Transverse colon (tissue), 4 donors: Measurements from ENCODE around the gene SLC37A3. TPM values are rescaled to one million over a fixed set of nuclear protein-coding genes. Genes with fewer than 3 reads are reported as not detected.

Source experiments
- DNase-seq: peaks from one replicate; pipeline ENCODE4 v3.0.0-alpha.2; 2019
- H3K27ac ChIP-seq, 4 donors: fragments of 200-600 bp; sonication (generic); 2 replicates each; pipeline ENCODE4 v1.5.1; 2016 to 2018; ENCODE audit warnings: inconsistent platforms in 4 of 4
- H3K27me3 ChIP-seq: fragments of 200-600 bp; sonication (generic); 2 replicates; pipeline ENCODE4 v1.5.1; 2017; ENCODE audit warnings: inconsistent platforms
- H3K36me3 ChIP-seq, 4 donors: fragments of 200-600 bp; sonication (generic); 2 replicates each; pipeline ENCODE4 v1.5.1; 2017 to 2019; ENCODE audit warnings: inconsistent platforms in 4 of 4
- H3K4me1 ChIP-seq, 4 donors: fragments of 200-600 bp; sonication (generic); 2 replicates each; pipeline ENCODE4 v1.5.1; 2017 to 2020; ENCODE audit warnings: inconsistent platforms in 4 of 4
- H3K4me3 ChIP-seq, 4 donors: fragments of 200-600 bp; sonication (generic); 1 replicate in 1 of 4; 2 replicates in 3 of 4; pipeline versions ENCODE4 v1.5.1 to v1.6.1; 2017 to 2019; ENCODE audit warnings: inconsistent platforms in 4 of 4
- H3K9me3 ChIP-seq, 2 donors: fragments of 200-600 bp; sonication (generic); 2 replicates each; pipeline ENCODE4 v1.5.1; 2017 to 2019; ENCODE audit warnings: inconsistent platforms in 2 of 2
- CTCF ChIP-seq, 5 experiments: fragments of 200-600 bp in 3 of 5; fragments of 450-650 bp in 2 of 5; sonication (generic) in 3 of 5; IDR thresholded peaks; 1 replicate in 2 of 5; 2 replicates in 3 of 5; pipeline ENCODE4 v1.5.1; 2016 to 2017; ENCODE audit warnings: antibody characterized with exemption in 5 of 5, inconsistent platforms in 3 of 5, mild to moderate bottlenecking in 2 of 5, moderate library complexity in 1 of 5
- EP300 ChIP-seq: sonication (generic); formaldehyde crosslinking; IDR thresholded peaks from one replicate; pipeline ENCODE4 v1.6.1; 2017; ENCODE audit warnings: antibody characterized with exemption, low read depth
- POLR2A ChIP-seq: fragments of 450-650 bp; IDR thresholded peaks from one replicate; pipeline ENCODE4 v1.6.1; 2016; ENCODE audit warnings: antibody characterized with exemption, mild to moderate bottlenecking, moderate library complexity
- POLR2AphosphoS5 ChIP-seq, 3 donors: sonication (generic); formaldehyde crosslinking; IDR thresholded peaks; one replicate each; pipeline ENCODE4 v1.6.1; 2016; ENCODE audit warnings: antibody characterized with exemption in 3 of 3
- WGBS, 2 donors: methylation state at CpG; one replicate each; pipeline ENCODE4 v1.1.5; 2018; ENCODE audit warnings: low coverage in 1 of 2; 5-methylcytosine and 5-hydroxymethylcytosine counted together
- in situ Hi-C, 4 donors: fragments of 200-750 bp; cut with MboI; loops; one replicate each; pipeline versions ENCODE4 v1.15.0 to v1.15.1; 2017; ENCODE audit warnings: low sequenced_read_pairs in 3 of 4, low pct_ligation_motif_present in 1 of 4, low pct_unique_long_range_greater_than_20kb in 1 of 4
- intact Hi-C: fragments of 100-400 bp; cut with DNase I; formaldehyde crosslinking; loops from one replicate; pipeline ENCODE4 v1.15.1; 2023; ENCODE audit warnings: low total_unique reads
- total RNA-seq, 4 donors: library from RNA; depleted of rRNA; stranded (reverse); fragments of >200 nt; gene quantifications; one replicate each; pipeline ENCODE4 v1.1.0, GENCODE V29; 2016

The SLC37A3 gene
- total RNA-seq, 4 donors from 2014 or later, result 34.8 to 132 (median 76.0) TPM

- Histone ChIP-seq H3K27me3 (no peaks in the 10 kb centered on the region), H3K4me3 (no peak overlapping the region), H3K9me3 (no peaks in the 10 kb centered on the region), H3K27ac (no peak overlapping the region), H3K36me3 (no peaks in the 10 kb centered on the region), H3K4me1 (no peaks in the 10 kb centered on the region)
- intact Hi-C loops (no loop called here), in situ Hi-C loops (no loop called here)
- 97% methylated on average over 31 of the region's 31 CpGs; no CpG with 5 or more reads in 1 of the 2 donors for WGBS, 2 donors
- TF ChIP-seq POLR2A (no peak), CTCF (IDR thresholded peaks at IDR 0.05) (no peak), EP300 (no peak), POLR2AphosphoS5 (IDR thresholded peaks at IDR 0.05) (no peak)
- no peak for DNase-seq
These were observed 105.9 kb downstream of the SLC37A3 start for GRCh38 chr7:140292438-140292837.

GRCh38 chr7:140289804-140290203 is 108.5 kb downstream of the SLC37A3 start:
- no peaks in the 10 kb centered on the region for H3K9me3 ChIP-seq
- 83 to 86% methylated on average over 1 to 6 of the region's 6 CpGs for WGBS, 2 donors
- no peak overlapping the region for H3K27ac ChIP-seq
- H3K4me1 ChIP-seq, result no peaks in the 10 kb centered on the region
- H3K4me3 ChIP-seq, result no peak overlapping the region
- no peaks in the 10 kb centered on the region for H3K36me3 ChIP-seq
- TF ChIP-seq POLR2AphosphoS5 (IDR thresholded peaks at IDR 0.05) (no peak), CTCF (IDR thresholded peaks at IDR 0.05) (no peak), EP300 (no peak), POLR2A (no peak)
- in situ Hi-C loops (no loop called here), intact Hi-C loops (no loop called here)
- no peaks in the 10 kb centered on the region for H3K27me3 ChIP-seq
- no peak for DNase-seq

- Histone ChIP-seq H3K4me1 (no peaks in the 10 kb centered on the region), H3K27ac (no peak overlapping the region), H3K9me3 (no peaks in the 10 kb centered on the region), H3K36me3 (no peaks in the 10 kb centered on the region), H3K27me3 (no peaks in the 10 kb centered on the region), H3K4me3 (no peak overlapping the region)
- DNase-seq, result no peak
- intact Hi-C loops (no loop called here), in situ Hi-C loops (no loop called here)
- WGBS, 2 donors, result 91% methylated on average over 3 of the region's 3 CpGs; no CpG with 5 or more reads in 1 of the 2 donors
- no peak for TF ChIP-seq POLR2AphosphoS5 (IDR thresholded peaks at IDR 0.05)
- no peak for TF ChIP-seq CTCF (IDR thresholded peaks at IDR 0.05)
- TF ChIP-seq EP300, result no peak
- TF ChIP-seq POLR2A, result no peak
These were observed 110.3 kb downstream of the SLC37A3 start for GRCh38 chr7:140287988-140288387.

GRCh38 chr7:140285938-140286337 is 112.4 kb downstream of the SLC37A3 start:
- Histone ChIP-seq H3K4me1 (no peaks in the 10 kb centered on the region), H3K27ac (no peak overlapping the region), H3K9me3 (no peaks in the 10 kb centered on the region), H3K4me3 (no peak overlapping the region), H3K27me3 (no peaks in the 10 kb centered on the region), H3K36me3 (no peaks in the 10 kb centered on the region)
- 31 to 65% methylated on average over 2 to 6 of the region's 6 CpGs for WGBS, 2 donors
- TF ChIP-seq EP300 (no peak), CTCF (IDR thresholded peaks at IDR 0.05) (no peak), POLR2A (no peak), POLR2AphosphoS5 (IDR thresholded peaks at IDR 0.05) (no peak)
- in situ Hi-C loops, result no loop called here
- DNase-seq, result no peak
- intact Hi-C loops, result no loop called here
